Coronary artery (tissue), 2 donors: ENCODE data around the gene WDR18.

Source experiments
- DNase-seq: peaks from one replicate; pipeline ENCODE4 v3.0.0-alpha.2; 2017; ENCODE audit warnings: low spot score
- H3K27ac ChIP-seq, 2 donors: fragments of 200-600 bp; sonication (generic); one replicate each; pipeline ENCODE4 v1.5.1; 2016 to 2019
- H3K4me3 ChIP-seq: fragments of 200-600 bp; sonication (generic); 2 replicates; pipeline ENCODE4 v1.5.1; 2016; ENCODE audit warnings: mild to moderate bottlenecking, moderate library complexity
- CTCF ChIP-seq: fragments of 200-600 bp; sonication (generic); IDR thresholded peaks from one replicate; pipeline ENCODE4 v1.5.1; 2019; ENCODE audit warnings: antibody characterized with exemption

The WDR18 gene

GRCh38 chr19:952049-952679, 32.0 kb upstream of the WDR18 start:
- DNase-seq: no peak
- no peak overlapping the region for H3K4me3 ChIP-seq

GRCh38 chr19:952680-953444, 31.3 kb upstream of the WDR18 start:
- DNase-seq: no peak
- H3K4me3 ChIP-seq: no peak overlapping the region
- no peak for TF ChIP-seq CTCF
- H3K27ac ChIP-seq: no peak overlapping the region

More at GRCh38 chr19:952049-952679, 32.0 kb upstream of the WDR18 start:
- H3K27ac ChIP-seq: no peak overlapping the region
- no peak for TF ChIP-seq CTCF

- Histone ChIP-seq H3K27ac (no peak overlapping the region), H3K4me3 (no peak overlapping the region)
- DNase-seq: no peak
- TF ChIP-seq CTCF: no peak
Measured at GRCh38 chr19:953445-954271, 30.5 kb upstream of the WDR18 start.

- no peak for TF ChIP-seq CTCF
- Histone ChIP-seq H3K4me3 (no peak overlapping the region), H3K27ac (no peak overlapping the region)
- no peak for DNase-seq
Measured at GRCh38 chr19:954272-954671, 29.9 kb upstream of the WDR18 start.

- H3K4me3 ChIP-seq: no peak overlapping the region
- H3K27ac ChIP-seq: no peak overlapping the region
- TF ChIP-seq CTCF: no peak
- DNase-seq: no peak
Measured at GRCh38 chr19:954672-955494, 29.3 kb upstream of the WDR18 start.
